Frontal cortex (tissue), 4 donors: Measurements from ENCODE around the gene ABCA3. TPM values are rescaled to one million over a fixed set of nuclear protein-coding genes. Genes with fewer than 3 reads are reported as not detected.

Source experiments
- DNase-seq, 2 donors: peaks; one replicate each; pipeline ENCODE4 v3.0.0; 2012; ENCODE audit warnings: low spot score in 2 of 2
- FAIRE-seq: peaks from 2 replicates; lab custom pipeline; 2012; peaks lifted over from hg19 to GRCh38; lab: Jason Lieb, UNC
- total RNA-seq: library from RNA; depleted of rRNA; stranded (reverse); fragments of >200 nt; gene quantifications from one replicate; pipeline ENCODE4 v1.2.3, GENCODE V29; 2014
- donor health status: control.
- donor health status: control.
- donor health status: control.

Gene ABCA3
- total RNA-seq, 1 donor from 2014 or later: 36.3 TPM

- FAIRE-seq (no peak), DNase-seq (no peak)
Observed at GRCh38 chr16:2323701-2324100, 16.8 kb downstream of the ABCA3 start.

GRCh38 chr16:2319606-2320005 lies 20.9 kb downstream of the ABCA3 start:
- DNase-seq (no peak), FAIRE-seq (no peak)

- DNase-seq: no peak
Observed at GRCh38 chr16:2317231-2318020, 23.1 kb downstream of the ABCA3 start.

GRCh38 chr16:2308089-2308962 lies 32.2 kb downstream of the ABCA3 start:
- DNase-seq (no peak), FAIRE-seq (no peak)

More at GRCh38 chr16:2317231-2318020, 23.1 kb downstream of the ABCA3 start:
- no peak for FAIRE-seq

GRCh38 chr16:2299915-2300192 lies 40.7 kb downstream of the ABCA3 start:
- FAIRE-seq (no peak), DNase-seq (no peak)

- no peak for DNase-seq
- no peak for FAIRE-seq
Observed at GRCh38 chr16:2299121-2299914, 41.2 kb downstream of the ABCA3 start.

GRCh38 chr16:2298621-2299020 lies 41.9 kb downstream of the ABCA3 start:
- no peak for FAIRE-seq
- DNase-seq: no peak

- no peak for FAIRE-seq
- no peak for DNase-seq
Observed at GRCh38 chr16:2297506-2297860, 43.0 kb downstream of the ABCA3 start.

GRCh38 chr16:2296661-2297505 lies 43.6 kb downstream of the ABCA3 start:
- DNase-seq (no peak), FAIRE-seq (no peak)

GRCh38 chr16:2295056-2295798 lies 45.3 kb downstream of the ABCA3 start:
- FAIRE-seq: no peak
- DNase-seq: no peak

- no peak for DNase-seq
- FAIRE-seq: no peak
Observed at GRCh38 chr16:2292221-2292620, 48.3 kb downstream of the ABCA3 start.

- FAIRE-seq (no peak), DNase-seq (no peak)
Observed at GRCh38 chr16:2289282-2289681, 51.2 kb downstream of the ABCA3 start.

- FAIRE-seq (no peak), DNase-seq (no peak)
Observed at GRCh38 chr16:2288726-2289125, 51.8 kb downstream of the ABCA3 start.

GRCh38 chr16:2287916-2288547 lies 52.5 kb downstream of the ABCA3 start:
- no peak for DNase-seq

GRCh38 chr16:2286550-2286949 lies 54.0 kb downstream of the ABCA3 start:
- no peak for DNase-seq
- no peak for FAIRE-seq

More at GRCh38 chr16:2287916-2288547, 52.5 kb downstream of the ABCA3 start:
- no peak for FAIRE-seq

GRCh38 chr16:2285731-2286191 lies 54.8 kb downstream of the ABCA3 start:
- no peak for FAIRE-seq
- no peak for DNase-seq

GRCh38 chr16:2284797-2285576 lies 55.5 kb downstream of the ABCA3 start:
- FAIRE-seq: no peak
- DNase-seq: no peak
